Measurements from ENCODE around the gene SUGCT.

The SUGCT gene

GRCh38 chr7:40432046-40432445, 297.2 kb downstream of the SUGCT start (continued):
- TF ChIP-seq ELK4 (IDR thresholded peaks at IDR 0.05; ENCODE audit: borderline replicate concordance, low read depth, low read length) (no peak), ZNF202 (tag by site-specific recombination; IDR thresholded peaks at IDR 0.05; ENCODE audit: borderline replicate concordance) (no peak), ZNF155 (tag by site-specific recombination; IDR thresholded peaks at IDR 0.05) (no peak), PRDM1 (tag by site-specific recombination; IDR thresholded peaks at IDR 0.05) (no peak), ZNF391 (tag by site-specific recombination; IDR thresholded peaks at IDR 0.05; ENCODE audit: borderline replicate concordance, low read depth) (no peak), ZBTB44 (tag by site-specific recombination; IDR thresholded peaks at IDR 0.05) (no peak), ZNF37A (tag by site-specific recombination; IDR thresholded peaks at IDR 0.05) (no peak), SP7 (tag by site-specific recombination; IDR thresholded peaks at IDR 0.05) (no peak), ZNF670 (tag by site-specific recombination; IDR thresholded peaks at IDR 0.05; ENCODE audit: low read depth) (no peak)

- Histone ChIP-seq H3K27ac (ENCODE audit: extremely low read depth, low read depth, low read length) (no peak overlapping the region), H3K36me3 (ENCODE audit: control insufficient read depth in 2 of 2, insufficient read depth in 1 of 2, low read length in 2 of 2) (no peaks in the 10 kb centered on the region), H3K4me3 (ENCODE audit: low read depth, low read length) (no peak overlapping the region), H3K4me1 (ENCODE audit: control insufficient read depth, insufficient read depth, low read length) (no peaks in the 10 kb centered on the region), H3K9me3 (ENCODE audit: control insufficient read depth, insufficient read depth, low read depth, low read length) (no peaks in the 10 kb centered on the region)
- ChIA-PET CTCF (no interaction called here), POLR2A (no interaction called here)
- TF ChIP-seq ZNF341 (tag by site-specific recombination; IDR thresholded peaks at IDR 0.05; ENCODE audit: low read depth) = no peak
- TF ChIP-seq ZNF174 (tag by site-specific recombination; IDR thresholded peaks at IDR 0.05) = no peak
- TF ChIP-seq ZNF654 (tag by site-specific recombination; IDR thresholded peaks at IDR 0.05; ENCODE audit: low read depth) = no peak
- no peak for TF ChIP-seq BCL6B (tag by site-specific recombination; IDR thresholded peaks at IDR 0.05)
- no peak for TF ChIP-seq KLF16 (tag by site-specific recombination; IDR thresholded peaks at IDR 0.05)
- TF ChIP-seq ZNF19 (tag by site-specific recombination; IDR thresholded peaks at IDR 0.05; ENCODE audit: low read depth) = no peak
- TF ChIP-seq ZNF302 (tag by site-specific recombination; IDR thresholded peaks at IDR 0.05; ENCODE audit: low read depth) = no peak
- TF ChIP-seq GLI4 (tag by site-specific recombination; IDR thresholded peaks at IDR 0.05) = no peak
- no peak for TF ChIP-seq ZNF24 (tag by site-specific recombination; IDR thresholded peaks at IDR 0.05)
Observed at GRCh38 chr7:40436710-40437109, 301.9 kb downstream of the SUGCT start.

- Histone ChIP-seq H3K4me1 (ENCODE audit: control insufficient read depth, insufficient read depth, low read length) (no peaks in the 10 kb centered on the region), H3K27ac (ENCODE audit: extremely low read depth, low read depth, low read length) (no peak overlapping the region), H3K9me3 (ENCODE audit: control insufficient read depth, insufficient read depth, low read depth, low read length) (no peaks in the 10 kb centered on the region), H3K36me3 (ENCODE audit: control insufficient read depth in 2 of 2, insufficient read depth in 1 of 2, low read length in 2 of 2) (no peaks in the 10 kb centered on the region), H3K4me3 (ENCODE audit: low read depth, low read length) (no peak overlapping the region)
- ChIA-PET CTCF (no interaction called here), POLR2A (no interaction called here)
- no peak for TF ChIP-seq ZBTB20 (tag by site-specific recombination; IDR thresholded peaks at IDR 0.05)
- TF ChIP-seq ZNF2 (tag by site-specific recombination; IDR thresholded peaks at IDR 0.05) = no peak
- TF ChIP-seq SCRT2 (tag by site-specific recombination; IDR thresholded peaks at IDR 0.05) = no peak
- no peak for TF ChIP-seq ZNF529 (tag by site-specific recombination; IDR thresholded peaks at IDR 0.05; ENCODE audit: insufficient replicate concordance)
- TF ChIP-seq ZBTB17 (tag by site-specific recombination; IDR thresholded peaks at IDR 0.05) = no peak
Observed at GRCh38 chr7:40437498-40437897, 302.7 kb downstream of the SUGCT start.

Data from HEK293 (cell line).